DND-41 (cell line): ENCODE data around the gene XPO4.

Experiments used
- CTCF ChIP-seq: IDR thresholded peaks from 2 replicates; pipeline ENCODE4 v1.5.1; 2012; ENCODE audit warnings: borderline replicate concordance, low read length, moderate library complexity, mild to moderate bottlenecking; ENCODE audit not compliant: poor library complexity, severe bottlenecking; ENCODE audit errors: extremely low read depth
- EZH2 ChIP-seq: IDR thresholded peaks from 3 replicates; pipeline ENCODE4 v1.6.1; 2012; ENCODE audit warnings: borderline replicate concordance, low read depth, mild to moderate bottlenecking, moderate library complexity, low read length, inconsistent platforms; ENCODE audit not compliant: severe bottlenecking

GRCh38 chr13:20772401-20773131 lies 130.0 kb downstream of the XPO4 start:
- TF ChIP-seq CTCF (no peak), EZH2 (no peak)
